ENCODE data around the gene DUSP6.

DNA sequence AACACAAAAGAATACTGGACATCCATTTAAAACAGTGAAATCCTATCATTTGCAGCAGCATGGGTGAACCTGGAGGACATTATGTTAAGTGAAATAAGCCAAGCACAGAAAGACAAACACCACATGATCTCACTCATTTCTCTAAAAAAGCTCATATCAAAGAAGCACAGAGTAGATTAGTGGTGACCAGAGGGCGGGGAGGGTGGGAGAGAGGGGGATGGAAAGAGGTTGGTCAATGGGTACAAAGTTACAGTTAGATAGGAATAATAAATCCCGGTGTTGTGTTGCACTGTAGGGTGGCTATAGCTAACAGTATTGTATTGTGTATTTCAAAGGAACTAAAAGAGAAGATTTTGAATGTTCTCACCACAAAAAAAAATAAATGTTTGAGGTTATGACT is 52.4 kb downstream of the DUSP6 start:
- TF ChIP-seq EZH2 (IDR thresholded peaks at IDR 0.05; ENCODE audit: insufficient read depth, poor library complexity, severe bottlenecking) (no peak), EZH2phosphoT487 (IDR thresholded peaks at IDR 0.05; ENCODE audit: insufficient read depth, low read depth) (no peak)
